Stimulated activated memory B cell treated with anti-CD40 and anti-IgM and Interleukin-4, amounts not matched to agents 10 μg/mL and 1 μg/mL and 100 μg/mL, for 72 hours (primary cell): ENCODE results near the gene COL15A1.

ENCODE experiments used
- ATAC-seq: fragments of 150-1000 bp; cut with Tn5 transposase; 2 replicates; pipeline ENCODE4 v1.10.0; 2021
- H3K27ac Mint-ChIP-seq: one replicate; pipeline ENCODE4 v1.8.0; 2022; ENCODE audit warnings: mild to moderate bottlenecking, mixed read lengths
- H3K27me3 Mint-ChIP-seq: one replicate; pipeline ENCODE4 v1.8.0; 2022; ENCODE audit warnings: mixed read lengths
- H3K36me3 Mint-ChIP-seq: one replicate; pipeline ENCODE4 v1.8.0; 2022; ENCODE audit warnings: mixed read lengths
- H3K4me1 Mint-ChIP-seq: one replicate; pipeline ENCODE4 v1.8.0; 2022; ENCODE audit warnings: mixed read lengths
- H3K4me3 Mint-ChIP-seq: one replicate; pipeline ENCODE4 v1.8.0; 2022; ENCODE audit warnings: mild to moderate bottlenecking, moderate library complexity, mixed read lengths
- H3K9me3 Mint-ChIP-seq: one replicate; pipeline ENCODE4 v1.8.0; 2022; ENCODE audit warnings: mixed read lengths

COL15A1 gene

DNA sequence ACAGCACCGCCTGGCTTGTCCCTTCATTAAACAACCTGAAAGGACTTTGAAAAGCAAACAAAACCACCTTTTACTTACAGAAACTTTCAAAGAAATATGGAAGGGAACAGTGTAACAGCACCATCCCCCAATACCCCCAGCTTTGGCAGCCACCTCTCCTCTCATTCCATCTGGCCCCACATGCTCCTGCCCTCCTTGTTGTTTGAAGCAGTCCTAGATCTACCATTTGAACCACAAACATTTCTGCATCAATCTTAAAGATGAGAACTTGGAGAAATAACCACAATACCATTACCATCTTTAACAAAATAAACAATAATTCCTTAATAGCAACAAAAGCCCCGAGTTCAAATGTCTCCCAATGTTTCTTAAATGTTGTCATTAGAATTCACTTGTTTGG is 17.8 kb upstream of the COL15A1 start:
- Mint-ChIP-seq H3K27ac (no peak overlapping the region), H3K9me3 (no peaks in the 10 kb centered on the region), H3K27me3 (peaks cover 12% of the 10 kb centered on the region), H3K4me3 (no peak overlapping the region), H3K36me3 (no peaks in the 10 kb centered on the region), H3K4me1 (no peaks in the 10 kb centered on the region)
- no peak for ATAC-seq

GRCh38 chr9:98927724-98928123 is 16.0 kb upstream of the COL15A1 start:
- H3K36me3 Mint-ChIP-seq: no peaks in the 10 kb centered on the region
- no peak for ATAC-seq
- no peak overlapping the region for H3K4me3 Mint-ChIP-seq
- H3K27me3 Mint-ChIP-seq: peaks cover 12% of the 10 kb centered on the region
- H3K4me1 Mint-ChIP-seq: no peaks in the 10 kb centered on the region
- H3K9me3 Mint-ChIP-seq: no peaks in the 10 kb centered on the region
- no peak overlapping the region for H3K27ac Mint-ChIP-seq

- no peak overlapping the region for H3K27ac Mint-ChIP-seq
- H3K36me3 Mint-ChIP-seq: no peaks in the 10 kb centered on the region
- H3K9me3 Mint-ChIP-seq: no peaks in the 10 kb centered on the region
- no peaks in the 10 kb centered on the region for H3K4me1 Mint-ChIP-seq
- H3K27me3 Mint-ChIP-seq: peaks cover 12% of the 10 kb centered on the region
- no peak overlapping the region for H3K4me3 Mint-ChIP-seq
- ATAC-seq: no peak
Observed at GRCh38 chr9:98929071-98929470, 14.6 kb upstream of the COL15A1 start.

GRCh38 chr9:98929895-98930341 is 13.8 kb upstream of the COL15A1 start:
- Mint-ChIP-seq H3K36me3 (no peaks in the 10 kb centered on the region), H3K4me3 (no peak overlapping the region), H3K4me1 (no peaks in the 10 kb centered on the region), H3K27me3 (peaks cover 19% of the 10 kb centered on the region), H3K27ac (no peak overlapping the region), H3K9me3 (no peaks in the 10 kb centered on the region)
- ATAC-seq: no peak

- H3K4me3 Mint-ChIP-seq: no peak overlapping the region
- H3K27ac Mint-ChIP-seq: no peak overlapping the region
- no peaks in the 10 kb centered on the region for H3K9me3 Mint-ChIP-seq
- H3K27me3 Mint-ChIP-seq: peaks cover 27% of the 10 kb centered on the region
- peak; percentile 14 for ATAC-seq
- no peaks in the 10 kb centered on the region for H3K4me1 Mint-ChIP-seq
- H3K36me3 Mint-ChIP-seq: no peaks in the 10 kb centered on the region
Observed at GRCh38 chr9:98930792-98931191, 12.9 kb upstream of the COL15A1 start.

GRCh38 chr9:98931600-98932389 is 11.9 kb upstream of the COL15A1 start:
- no peak overlapping the region for H3K27ac Mint-ChIP-seq
- H3K9me3 Mint-ChIP-seq: no peaks in the 10 kb centered on the region
- H3K27me3 Mint-ChIP-seq: peaks cover 22% of the 10 kb centered on the region
- H3K36me3 Mint-ChIP-seq: no peaks in the 10 kb centered on the region
- peak; percentile 71 for ATAC-seq
- H3K4me3 Mint-ChIP-seq: no peak overlapping the region
- H3K4me1 Mint-ChIP-seq: no peaks in the 10 kb centered on the region

- no peak for ATAC-seq
- no peaks in the 10 kb centered on the region for H3K4me1 Mint-ChIP-seq
- peaks cover 29% of the 10 kb centered on the region for H3K27me3 Mint-ChIP-seq
- no peaks in the 10 kb centered on the region for H3K36me3 Mint-ChIP-seq
- no peaks in the 10 kb centered on the region for H3K9me3 Mint-ChIP-seq
- no peak overlapping the region for H3K4me3 Mint-ChIP-seq
- no peak overlapping the region for H3K27ac Mint-ChIP-seq
Observed at GRCh38 chr9:98933185-98933584, 10.5 kb upstream of the COL15A1 start.

GRCh38 chr9:98933890-98934289 is 9.8 kb upstream of the COL15A1 start:
- Mint-ChIP-seq H3K27me3 (peaks cover 34% of the 10 kb centered on the region), H3K4me3 (no peak overlapping the region), H3K36me3 (no peaks in the 10 kb centered on the region), H3K27ac (no peak overlapping the region), H3K4me1 (no peaks in the 10 kb centered on the region), H3K9me3 (no peaks in the 10 kb centered on the region)
- ATAC-seq: no peak

DNA sequence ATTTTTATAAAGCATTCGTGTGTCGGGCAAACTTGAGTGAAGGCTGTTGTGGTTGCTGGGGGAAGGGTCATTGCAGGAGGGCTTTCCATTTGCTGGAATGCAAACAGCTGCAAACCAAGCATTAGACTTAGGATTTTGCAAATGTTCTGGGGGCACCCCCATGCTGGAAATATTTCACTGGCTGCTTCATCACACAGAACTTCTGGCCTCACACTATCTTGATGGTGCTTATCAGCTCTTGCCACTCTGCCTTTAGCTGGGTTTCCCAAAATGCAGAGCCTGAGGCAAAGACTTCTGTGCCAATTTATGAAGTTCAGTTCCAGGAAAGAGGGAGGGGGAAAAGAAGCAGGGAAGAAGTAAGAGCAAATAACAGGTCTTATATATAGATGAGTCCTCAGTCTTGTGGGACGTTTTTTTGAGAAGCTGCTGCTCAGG is 8.6 kb upstream of the COL15A1 start:
- Mint-ChIP-seq H3K9me3 (no peaks in the 10 kb centered on the region), H3K27ac (no peak overlapping the region), H3K4me1 (no peaks in the 10 kb centered on the region), H3K36me3 (no peaks in the 10 kb centered on the region), H3K4me3 (no peak overlapping the region), H3K27me3 (peaks cover 41% of the 10 kb centered on the region)
- no peak for ATAC-seq

GRCh38 chr9:98940276-98940675 is 3.4 kb upstream of the COL15A1 start:
- no peaks in the 10 kb centered on the region for H3K36me3 Mint-ChIP-seq
- no peaks in the 10 kb centered on the region for H3K9me3 Mint-ChIP-seq
- ATAC-seq: no peak
- H3K4me1 Mint-ChIP-seq: peaks cover 17% of the 10 kb centered on the region
- H3K27ac Mint-ChIP-seq: no peak overlapping the region
- peaks cover 56% of the 10 kb centered on the region for H3K27me3 Mint-ChIP-seq
- no peak overlapping the region for H3K4me3 Mint-ChIP-seq

DNA sequence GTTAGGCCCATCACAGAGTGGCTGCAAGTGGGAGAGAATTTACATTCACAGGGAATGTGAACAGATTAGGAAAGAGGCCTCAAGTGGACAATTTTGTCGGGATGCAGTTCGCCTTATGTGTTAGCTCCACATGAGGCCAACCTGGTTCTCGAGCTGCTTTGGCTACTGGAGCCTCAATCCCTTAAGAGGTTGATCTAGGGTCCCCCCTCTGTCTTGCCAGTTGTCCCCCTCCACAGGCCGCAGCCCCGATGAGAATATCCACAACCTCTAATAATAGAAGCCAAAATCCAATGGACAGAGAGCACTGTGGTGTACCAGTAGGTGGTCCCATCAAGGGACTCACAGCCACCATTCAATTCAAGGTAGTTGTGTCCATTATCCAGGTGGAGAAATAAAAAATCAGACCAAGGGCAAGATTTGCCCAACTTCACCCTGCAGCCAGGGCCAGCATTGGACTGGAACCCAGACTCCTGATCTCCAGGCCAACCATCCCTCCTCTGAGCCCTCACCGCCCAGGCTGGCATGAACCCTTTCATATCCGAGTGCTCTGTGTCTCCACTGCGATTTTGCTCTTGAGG is 1.7 kb upstream of the COL15A1 start:
- ATAC-seq: no peak
- H3K27ac Mint-ChIP-seq: no peak overlapping the region
- H3K27me3 Mint-ChIP-seq: peaks cover 46% of the 10 kb centered on the region
- H3K4me3 Mint-ChIP-seq: no peak overlapping the region
- H3K36me3 Mint-ChIP-seq: no peaks in the 10 kb centered on the region
- H3K4me1 Mint-ChIP-seq: peaks cover 17% of the 10 kb centered on the region
- H3K9me3 Mint-ChIP-seq: no peaks in the 10 kb centered on the region

GRCh38 chr9:98942906-98943681 is 613 bp upstream of the COL15A1 start:
- no peak for ATAC-seq
- H3K4me1 Mint-ChIP-seq: peaks cover 17% of the 10 kb centered on the region
- peaks cover 42% of the 10 kb centered on the region for H3K27me3 Mint-ChIP-seq
- no peaks in the 10 kb centered on the region for H3K9me3 Mint-ChIP-seq
- peak overlapping the region; percentile 48 for H3K4me3 Mint-ChIP-seq
- H3K36me3 Mint-ChIP-seq: no peaks in the 10 kb centered on the region
- no peak overlapping the region for H3K27ac Mint-ChIP-seq

DNA sequence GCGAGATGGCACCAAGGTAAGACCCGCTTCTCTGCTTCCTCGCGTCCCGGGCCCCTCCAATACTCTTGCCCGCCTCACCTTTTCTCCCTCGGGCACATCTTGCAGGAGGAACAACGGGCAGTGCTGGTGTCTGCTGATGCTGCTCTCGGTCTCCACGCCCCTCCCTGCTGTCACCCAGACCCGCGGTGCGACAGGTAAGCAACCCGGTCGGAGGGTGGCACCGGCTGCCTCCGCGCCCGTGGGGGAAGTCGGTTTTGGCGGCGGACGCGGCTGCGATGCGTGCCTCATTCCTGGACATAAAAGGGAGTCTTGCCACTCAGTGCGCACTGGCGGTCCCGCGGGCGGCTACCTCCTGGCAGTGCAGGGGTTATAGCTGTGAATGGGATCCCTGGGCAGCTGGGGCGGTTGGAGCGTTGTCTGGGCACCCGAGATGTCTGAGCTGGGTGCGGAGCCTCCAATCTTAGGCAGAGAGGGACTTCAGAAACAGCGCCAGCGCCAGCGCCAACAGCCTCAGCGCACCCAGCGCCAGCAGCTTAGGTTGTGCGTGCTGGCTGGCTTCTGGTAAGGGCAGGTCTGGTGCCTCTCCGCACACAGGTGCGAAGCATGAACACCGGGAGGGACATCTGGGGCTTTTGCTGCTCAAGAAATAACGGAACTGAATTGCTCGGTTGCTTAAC is 488 bp downstream of the COL15A1 start:
- Mint-ChIP-seq H3K27ac (no peak overlapping the region), H3K9me3 (no peaks in the 10 kb centered on the region), H3K4me3 (peak overlapping the region; percentile 42), H3K27me3 (peaks cover 41% of the 10 kb centered on the region), H3K36me3 (no peaks in the 10 kb centered on the region), H3K4me1 (peaks cover 17% of the 10 kb centered on the region)
- peak; percentile 59 for ATAC-seq

DNA sequence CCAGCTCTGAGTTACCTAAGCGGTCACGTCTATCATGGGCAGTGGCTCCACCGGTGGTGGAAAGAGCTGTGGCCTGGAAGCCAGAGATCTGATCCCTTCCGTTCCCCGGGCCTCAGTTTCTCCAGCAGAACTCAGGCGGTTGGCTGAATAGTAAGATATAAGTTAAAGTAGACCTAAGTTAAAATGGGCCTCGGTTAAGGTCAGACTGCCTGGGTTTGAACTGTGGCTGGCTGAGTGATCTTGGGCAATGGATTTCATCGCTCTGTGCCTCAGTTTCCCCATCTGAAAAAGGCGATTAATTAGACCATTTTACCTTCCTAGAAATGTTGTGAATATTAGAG is 997 bp downstream of the COL15A1 start:
- Mint-ChIP-seq H3K27me3 (peaks cover 41% of the 10 kb centered on the region), H3K9me3 (no peaks in the 10 kb centered on the region), H3K36me3 (no peaks in the 10 kb centered on the region), H3K4me3 (peak overlapping the region; percentile 42), H3K27ac (no peak overlapping the region), H3K4me1 (peaks cover 17% of the 10 kb centered on the region)
- no peak for ATAC-seq

DNA sequence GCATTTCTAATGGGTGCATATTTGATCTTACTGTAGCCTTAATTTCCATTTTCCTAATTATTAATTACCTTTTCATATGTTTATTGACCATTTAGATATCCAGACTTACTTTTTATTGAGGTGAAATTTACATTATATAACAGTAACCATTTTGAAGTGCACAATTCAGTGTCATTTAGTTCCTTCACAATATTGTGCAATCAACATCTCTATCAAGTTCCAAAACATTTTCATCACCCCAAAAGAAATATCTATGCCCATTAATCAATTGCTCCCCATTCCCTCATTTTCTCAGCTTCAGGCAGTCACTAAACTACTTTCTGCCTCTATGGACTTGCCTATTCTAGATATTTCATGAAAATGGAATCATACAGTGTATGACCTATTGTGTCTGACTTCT is 5.9 kb downstream of the COL15A1 start:
- Mint-ChIP-seq H3K27me3 (peaks cover 64% of the 10 kb centered on the region), H3K4me3 (no peak overlapping the region), H3K4me1 (peaks cover 4% of the 10 kb centered on the region), H3K27ac (no peak overlapping the region), H3K36me3 (no peaks in the 10 kb centered on the region), H3K9me3 (peaks cover 7% of the 10 kb centered on the region)
- no peak for ATAC-seq
